ENCODE data around the gene GPR15. TPM values are rescaled to one million over a fixed set of nuclear protein-coding genes. Genes with fewer than 3 reads are reported as not detected.
"Not testable (repeated sequence)": the region's sequence is repeated elsewhere in the genome, so short reads cannot be mapped to it uniquely, and the experiment has no call there.

Gene GPR15
- total and polyA plus RNA-seq, 12 donors: 0.14 to 0.39 TPM; not detected in 10

GRCh38 chr3:98558100-98558827 lies 26.5 kb downstream of the GPR15 start:
- WGBS, 4 donors: 60 to 68% (median 64%) methylated on average over 6 of the region's 6 CpGs
- H3K9me3 ChIP-seq (replicated peaks in 1 of 3): no peaks in the 10 kb centered on the region
- no peak overlapping the region for H3K4me3 ChIP-seq
- no peak overlapping the region for H3K27ac ChIP-seq
- H3K27me3 ChIP-seq: no peaks in the 10 kb centered on the region
- no peaks in the 10 kb centered on the region for H3K4me1 ChIP-seq (replicated peaks in 1 of 2)
- intact Hi-C loops (cut with DNase I): no loop called here
- no peaks in the 10 kb centered on the region for H3K36me3 ChIP-seq (replicated peaks in 1 of 2)
- no peak for TF ChIP-seq CTCF (IDR thresholded peaks at IDR 0.05)
- no peak for TF ChIP-seq POLR2A (IDR thresholded peaks at IDR 0.05)
- no peak for DNase-seq

GRCh38 chr3:98559769-98560168 lies 28.0 kb downstream of the GPR15 start:
- H3K4me3 ChIP-seq; intact Hi-C loops (cut with DNase I); H3K9me3 ChIP-seq (replicated peaks in 1 of 3); H3K27me3 ChIP-seq; H3K36me3 ChIP-seq (replicated peaks in 1 of 2); H3K27ac ChIP-seq; DNase-seq; H3K4me1 ChIP-seq (replicated peaks in 1 of 2): not testable (repeated sequence)
- 93 to 97% (median 95%) methylated on average over 2 of the region's 2 CpGs for WGBS, 4 donors

GRCh38 chr3:98560911-98561310 lies 29.1 kb downstream of the GPR15 start:
- no peaks in the 10 kb centered on the region for H3K36me3 ChIP-seq (replicated peaks in 1 of 2)
- H3K9me3 ChIP-seq (replicated peaks in 1 of 3): no peaks in the 10 kb centered on the region
- no peaks in the 10 kb centered on the region for H3K27me3 ChIP-seq
- no peaks in the 10 kb centered on the region for H3K4me1 ChIP-seq (replicated peaks in 1 of 2)
- WGBS, 4 donors: 79 to 95% (median 84%) methylated on average over 2 of the region's 2 CpGs
- DNase-seq: no peak
- intact Hi-C loops (cut with DNase I): no loop called here
- TF ChIP-seq CTCF (IDR thresholded peaks at IDR 0.05) (no peak), POLR2A (IDR thresholded peaks at IDR 0.05) (no peak)
- H3K4me3 ChIP-seq: no peak overlapping the region
- no peak overlapping the region for H3K27ac ChIP-seq

- H3K4me1 ChIP-seq (replicated peaks in 1 of 2): no peaks in the 10 kb centered on the region
- H3K36me3 ChIP-seq (replicated peaks in 1 of 2): no peaks in the 10 kb centered on the region
- no peak overlapping the region for H3K4me3 ChIP-seq
- no peak for DNase-seq
- 77 to 83% (median 78%) methylated on average over 5 of the region's 5 CpGs for WGBS, 4 donors
- H3K9me3 ChIP-seq (replicated peaks in 1 of 3): no peaks in the 10 kb centered on the region
- TF ChIP-seq POLR2A (IDR thresholded peaks at IDR 0.05) (no peak), CTCF (IDR thresholded peaks at IDR 0.05) (no peak)
- no peak overlapping the region for H3K27ac ChIP-seq
- intact Hi-C loops (cut with DNase I): no loop called here
- no peaks in the 10 kb centered on the region for H3K27me3 ChIP-seq
These were observed 30.1 kb downstream of the GPR15 start for GRCh38 chr3:98561727-98562521.
